GM04503 (cell line): ENCODE data around the gene GALNT15.
A peak's percentile ranks its signal among the peaks of the same experiment; 100 is the strongest.

Experiments
- DNase-seq: peaks from one replicate; pipeline ENCODE4 v3.0.0-alpha.2; 2012; ENCODE audit warnings: low read depth

Gene GALNT15

DNA sequence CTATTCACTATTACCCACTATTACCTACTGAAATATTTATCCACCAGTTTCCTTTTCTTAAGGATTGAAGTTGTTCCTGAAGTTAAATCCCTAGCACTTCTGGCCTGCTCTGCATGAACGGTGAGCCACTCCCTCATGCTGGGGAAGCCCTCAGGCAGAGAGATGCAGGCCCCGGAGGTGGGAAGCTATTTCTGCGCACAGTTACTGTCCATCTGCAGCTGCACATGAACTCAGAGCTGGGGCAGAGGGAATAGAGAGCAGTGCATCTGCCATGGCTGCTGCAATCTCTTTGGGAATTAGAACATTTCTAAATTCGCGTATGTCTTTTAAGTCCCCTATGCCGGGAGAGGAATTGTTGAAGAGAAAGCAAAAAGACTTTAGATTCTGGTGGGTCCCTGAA, 6.3 kb upstream of the GALNT15 start:
- DNase-seq = no peak

GRCh38 chr3:16171009-16171408, 3.5 kb upstream of the GALNT15 start:
- DNase-seq = no peak

DNA sequence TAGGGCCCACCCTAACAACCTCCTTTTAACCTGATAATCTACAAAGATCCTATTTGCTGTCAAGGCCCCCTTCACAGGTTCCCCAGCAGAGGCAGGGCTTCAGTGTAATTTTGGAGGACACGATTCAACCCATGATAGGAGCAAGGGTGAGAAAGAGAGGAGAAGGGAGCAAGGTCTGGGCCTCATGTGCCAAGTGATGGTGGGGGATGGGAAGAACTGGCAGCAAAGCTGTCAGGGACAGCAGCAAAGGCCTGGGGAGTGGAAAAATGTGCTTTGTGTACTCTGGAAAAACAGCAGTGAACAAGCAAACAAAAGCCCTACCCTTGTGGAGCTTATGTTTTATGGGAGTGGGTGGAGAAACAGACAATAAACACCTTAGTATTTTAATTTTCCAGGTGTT, 2.7 kb upstream of the GALNT15 start:
- no peak for DNase-seq

- no peak for DNase-seq
Measured at GRCh38 chr3:16173283-16174025, 1.0 kb upstream of the GALNT15 start.

- DNase-seq = peak; percentile 77
Measured at GRCh38 chr3:16174026-16174355, 489 bp upstream of the GALNT15 start.

DNA sequence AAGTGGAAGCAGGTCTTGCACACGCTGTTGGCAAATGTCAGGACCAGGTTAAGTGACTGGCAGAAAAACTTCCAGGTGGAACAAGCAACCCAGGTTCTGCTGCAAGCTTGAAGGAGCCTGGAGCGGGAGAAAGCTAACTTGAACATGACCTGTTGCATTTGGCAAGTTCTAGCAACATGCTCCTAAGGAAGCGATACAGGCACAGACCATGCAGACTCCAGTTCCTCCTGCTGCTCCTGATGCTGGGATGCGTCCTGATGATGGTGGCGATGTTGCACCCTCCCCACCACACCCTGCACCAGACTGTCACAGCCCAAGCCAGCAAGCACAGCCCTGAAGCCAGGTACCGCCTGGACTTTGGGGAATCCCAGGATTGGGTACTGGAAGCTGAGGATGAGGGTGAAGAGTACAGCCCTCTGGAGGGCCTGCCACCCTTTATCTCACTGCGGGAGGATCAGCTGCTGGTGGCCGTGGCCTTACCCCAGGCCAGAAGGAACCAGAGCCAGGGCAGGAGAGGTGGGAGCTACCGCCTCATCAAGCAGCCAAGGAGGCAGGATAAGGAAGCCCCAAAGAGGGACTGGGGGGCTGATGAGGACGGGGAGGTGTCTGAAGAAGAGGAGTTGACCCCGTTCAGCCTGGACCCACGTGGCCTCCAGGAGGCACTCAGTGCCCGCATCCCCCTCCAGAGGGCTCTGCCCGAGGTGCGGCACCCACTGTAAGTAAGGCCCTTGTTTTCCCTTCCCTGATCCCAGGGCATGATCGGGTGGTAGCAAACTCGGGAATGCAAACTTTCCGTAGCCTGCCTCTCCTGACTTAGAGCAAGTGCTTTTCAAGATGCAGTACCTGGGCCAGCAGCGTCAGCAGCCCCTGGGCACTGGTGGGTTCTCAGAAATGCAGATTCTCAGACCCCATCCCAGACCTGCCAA, 759 bp downstream of the GALNT15 start:
- no peak for DNase-seq

GRCh38 chr3:16176391-16177030, 2.0 kb downstream of the GALNT15 start:
- DNase-seq = no peak

GRCh38 chr3:16177382-16177781, 2.9 kb downstream of the GALNT15 start:
- no peak for DNase-seq

GRCh38 chr3:16177962-16178627, 3.6 kb downstream of the GALNT15 start:
- DNase-seq = peak; percentile 61

DNA sequence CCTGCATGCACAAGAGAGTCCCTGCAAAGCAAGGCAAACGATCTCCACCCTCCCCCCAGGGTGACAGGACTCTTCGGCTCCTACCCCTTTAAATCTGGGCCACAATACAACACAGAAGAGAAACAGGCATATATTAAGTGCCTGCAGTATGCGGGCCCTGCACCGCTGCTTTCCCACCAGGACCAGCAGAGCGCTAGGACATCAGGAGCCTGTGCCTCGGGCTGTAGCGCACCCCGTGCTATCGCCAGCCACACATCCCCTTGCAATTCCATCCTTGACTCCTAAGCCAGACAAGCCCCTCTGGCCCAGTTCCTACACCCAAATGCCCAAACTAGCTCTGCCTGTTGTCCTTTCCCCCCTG, 4.1 kb downstream of the GALNT15 start:
- no peak for DNase-seq

DNA sequence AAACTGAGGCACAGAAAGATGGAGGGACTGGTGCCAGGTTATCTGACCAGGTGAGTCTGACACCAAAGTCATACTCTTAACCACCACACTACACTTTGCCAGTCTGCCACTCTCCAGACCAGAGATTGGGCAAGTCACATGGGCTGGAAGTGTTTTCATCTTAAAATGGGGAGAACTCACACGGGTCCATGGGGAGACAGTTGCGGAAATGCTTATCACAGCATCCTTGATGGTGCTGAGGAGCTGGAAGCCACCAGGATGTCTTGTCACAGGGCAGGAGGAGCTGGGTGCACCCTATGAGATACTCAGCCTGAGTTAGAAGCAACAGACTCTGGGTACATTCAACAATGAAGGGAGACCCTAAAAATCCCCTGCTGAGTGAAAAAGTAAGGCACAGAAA, 4.8 kb downstream of the GALNT15 start:
- no peak for DNase-seq

DNA sequence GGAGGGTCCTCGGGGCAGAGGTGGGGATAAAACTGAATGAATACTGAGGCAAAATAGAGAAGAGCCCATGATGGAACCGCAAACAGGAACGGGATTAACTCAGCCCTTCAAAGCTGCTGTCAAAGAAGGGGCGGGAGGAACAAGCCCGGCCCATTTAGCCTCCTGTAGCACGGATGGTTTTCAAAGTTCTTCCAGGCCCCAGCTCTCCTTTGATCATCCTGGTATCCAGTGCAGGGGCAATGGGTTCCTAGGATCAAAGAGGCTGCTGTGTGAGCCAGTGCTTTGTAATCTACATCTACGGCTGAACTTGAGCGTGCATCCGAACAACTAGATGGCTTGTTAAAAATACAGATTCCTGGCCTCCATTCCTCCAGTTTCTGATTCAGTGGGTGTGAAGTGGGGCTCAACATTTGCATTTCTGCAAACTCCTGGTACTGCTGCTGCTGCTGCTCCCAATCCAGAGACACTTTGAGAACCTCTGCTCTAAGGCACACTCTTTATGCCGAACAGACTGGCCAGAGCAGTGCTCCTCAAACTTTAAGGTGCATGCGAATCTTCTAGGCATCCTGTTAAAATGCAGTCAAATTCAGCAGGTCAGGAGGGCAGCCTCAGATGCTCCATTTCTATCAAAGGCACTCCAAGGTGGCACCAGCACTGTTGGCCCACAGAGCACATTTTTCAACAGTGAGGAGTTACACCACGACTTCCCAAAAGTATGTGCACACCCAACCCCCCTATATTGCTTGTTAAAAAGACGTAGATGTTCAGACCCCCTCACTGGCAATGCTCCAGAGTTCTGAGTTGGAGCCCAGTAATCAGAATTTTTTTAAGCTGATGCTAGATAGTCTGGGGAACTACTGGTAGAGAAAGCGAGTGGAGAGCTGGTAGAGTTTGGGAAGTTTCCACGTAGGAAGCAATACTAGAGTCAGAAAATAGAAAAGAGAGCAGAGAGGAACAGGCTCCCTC, 5.6 kb downstream of the GALNT15 start:
- no peak for DNase-seq

- no peak for DNase-seq
Measured at GRCh38 chr3:16180737-16181134, 6.3 kb downstream of the GALNT15 start.

DNA sequence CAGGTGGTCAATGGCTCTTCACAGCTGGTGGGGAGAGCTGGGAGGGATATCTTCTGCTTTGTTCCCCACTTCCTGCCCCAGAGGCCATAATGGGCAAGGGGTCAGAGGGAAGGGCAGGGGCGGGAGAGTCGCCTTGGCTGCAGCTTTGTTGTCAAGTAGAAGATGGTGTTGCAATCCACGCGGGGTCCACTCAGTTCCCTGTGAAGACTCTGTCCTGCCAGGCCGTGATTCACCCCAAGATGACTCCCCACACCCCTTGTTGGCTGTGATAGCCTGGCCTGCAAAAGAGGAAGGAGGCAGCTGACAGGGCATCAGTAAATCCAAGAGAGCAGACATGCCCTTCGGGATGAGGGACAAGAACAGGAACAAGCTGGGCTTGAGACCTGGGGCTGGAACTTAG, 6.9 kb downstream of the GALNT15 start:
- no peak for DNase-seq

- no peak for DNase-seq
Measured at GRCh38 chr3:16182183-16182582, 7.7 kb downstream of the GALNT15 start.

DNA sequence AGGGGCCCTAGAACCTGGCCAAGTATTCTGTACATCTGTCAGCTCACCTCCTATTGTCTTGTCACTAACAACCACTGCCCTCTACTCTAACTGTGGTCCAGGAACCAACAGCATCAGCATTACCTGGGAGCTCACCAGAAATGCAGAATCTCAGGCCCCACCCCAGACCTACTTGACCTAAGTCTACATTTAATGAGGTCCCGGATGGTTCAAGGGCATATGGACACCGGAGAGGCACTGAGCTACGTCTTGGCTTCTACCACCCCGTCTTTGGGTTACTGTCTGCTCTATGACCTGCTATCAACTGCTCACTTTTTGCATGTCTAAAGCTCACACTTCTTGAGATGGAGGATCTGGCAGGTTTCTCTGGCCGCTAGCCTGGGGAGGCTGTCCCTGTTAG, 8.1 kb downstream of the GALNT15 start:
- DNase-seq = no peak

GRCh38 chr3:16183082-16183481, 8.6 kb downstream of the GALNT15 start:
- DNase-seq = no peak

DNA sequence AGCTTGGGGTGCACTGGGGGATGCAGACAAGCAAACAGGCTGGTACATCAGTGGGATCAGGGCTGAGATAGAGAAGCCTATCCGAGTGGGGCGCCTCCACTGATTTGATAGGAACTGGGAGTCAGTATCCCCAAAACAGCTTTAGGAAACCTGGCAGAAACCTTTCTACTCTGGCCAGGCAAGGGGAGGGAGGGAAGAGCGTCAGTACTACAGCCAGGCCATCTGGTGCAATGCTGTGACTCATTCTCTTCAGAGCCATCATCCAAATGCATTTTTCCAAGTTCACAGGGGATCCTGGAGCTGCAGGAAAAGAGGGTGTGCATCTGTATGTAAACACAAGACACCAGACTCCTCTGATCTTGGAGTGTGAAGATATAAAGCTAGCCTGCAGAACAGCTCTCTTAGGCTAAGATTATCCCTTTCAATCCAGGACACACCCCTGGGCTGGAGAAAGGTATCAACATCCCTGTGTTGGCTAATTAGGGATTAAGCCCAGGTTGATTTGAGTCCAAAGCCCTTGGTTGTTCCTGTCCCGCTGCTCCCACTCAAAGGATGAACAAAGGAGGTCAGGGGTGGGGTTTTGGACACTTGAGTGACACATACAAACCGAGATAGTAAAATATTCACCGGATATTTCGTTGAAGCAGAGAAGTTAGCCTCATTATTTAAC, 9.3 kb downstream of the GALNT15 start:
- DNase-seq = peak; percentile 76

GRCh38 chr3:16186086-16186485, 11.6 kb downstream of the GALNT15 start:
- DNase-seq = no peak

DNA sequence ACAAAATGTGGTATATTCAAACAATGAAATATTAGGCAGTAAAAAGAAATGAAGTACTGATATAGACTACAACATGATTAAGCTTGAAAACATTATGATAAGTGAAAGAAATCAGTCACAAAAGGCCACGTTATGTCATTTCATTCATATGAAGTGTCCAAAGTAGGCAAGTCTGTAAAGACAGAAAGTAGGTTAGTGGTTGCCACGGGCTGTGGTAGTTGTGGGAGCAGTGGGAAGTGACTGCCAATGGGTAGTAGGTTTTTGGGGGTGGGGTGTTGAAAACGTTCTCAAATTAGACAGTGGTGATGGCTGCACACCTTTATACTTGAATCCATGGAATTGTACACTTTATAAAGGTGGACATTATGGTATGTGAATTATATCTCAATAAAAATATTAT, 12.1 kb downstream of the GALNT15 start:
- no peak for DNase-seq
